Ovary (tissue), 3 donors: ENCODE measurements around the gene MYL10.

Source experiments
- EP300 ChIP-seq: sonication (generic); formaldehyde crosslinking; IDR thresholded peaks from one replicate; pipeline ENCODE4 v1.6.1; 2017; ENCODE audit warnings: antibody characterized with exemption
- TF ChIP-seq, protein P1 (sequence below), 3 donors: fragments of 450-650 bp in 2 of 3; fragments of 200-600 bp in 1 of 3; IDR thresholded peaks; one replicate each; pipeline versions ENCODE4 v1.5.1 to v1.8.0; 2016 to 2022; ENCODE audit warnings: antibody characterized with exemption in 3 of 3, mild to moderate bottlenecking in 1 of 3
- donor health status: DM: no; HTN: no; CAD: no.

DNA sequence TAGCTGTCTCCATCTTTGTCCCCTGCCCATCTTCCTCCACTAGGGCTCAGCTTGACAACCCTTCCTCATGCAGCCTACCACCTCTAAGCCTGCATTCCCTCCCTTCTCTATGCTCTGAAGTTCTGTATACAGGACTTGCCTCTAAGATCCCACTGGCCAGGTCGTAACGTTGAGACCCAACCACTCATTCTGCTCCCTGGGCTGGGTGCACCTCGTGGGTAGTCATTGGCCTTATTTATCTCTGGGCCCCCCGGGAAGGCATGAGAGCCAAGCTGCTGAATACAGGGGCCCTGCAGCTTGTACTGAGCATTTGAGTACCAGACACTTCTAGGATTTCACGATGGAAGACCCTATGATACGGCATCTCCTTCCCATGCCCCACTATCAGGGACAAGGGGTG, 31.2 kb downstream of the MYL10 start:
- no peak for TF ChIP-seq EP300
- TF ChIP-seq, protein P1, sequence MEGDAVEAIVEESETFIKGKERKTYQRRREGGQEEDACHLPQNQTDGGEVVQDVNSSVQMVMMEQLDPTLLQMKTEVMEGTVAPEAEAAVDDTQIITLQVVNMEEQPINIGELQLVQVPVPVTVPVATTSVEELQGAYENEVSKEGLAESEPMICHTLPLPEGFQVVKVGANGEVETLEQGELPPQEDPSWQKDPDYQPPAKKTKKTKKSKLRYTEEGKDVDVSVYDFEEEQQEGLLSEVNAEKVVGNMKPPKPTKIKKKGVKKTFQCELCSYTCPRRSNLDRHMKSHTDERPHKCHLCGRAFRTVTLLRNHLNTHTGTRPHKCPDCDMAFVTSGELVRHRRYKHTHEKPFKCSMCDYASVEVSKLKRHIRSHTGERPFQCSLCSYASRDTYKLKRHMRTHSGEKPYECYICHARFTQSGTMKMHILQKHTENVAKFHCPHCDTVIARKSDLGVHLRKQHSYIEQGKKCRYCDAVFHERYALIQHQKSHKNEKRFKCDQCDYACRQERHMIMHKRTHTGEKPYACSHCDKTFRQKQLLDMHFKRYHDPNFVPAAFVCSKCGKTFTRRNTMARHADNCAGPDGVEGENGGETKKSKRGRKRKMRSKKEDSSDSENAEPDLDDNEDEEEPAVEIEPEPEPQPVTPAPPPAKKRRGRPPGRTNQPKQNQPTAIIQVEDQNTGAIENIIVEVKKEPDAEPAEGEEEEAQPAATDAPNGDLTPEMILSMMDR (IDR thresholded peaks at IDR 0.05): no peak
